Limb (tissue), 2 donors: Measurements from ENCODE around the gene ACTN2.
"Not testable (repeated sequence)": the region's sequence is repeated elsewhere in the genome, so short reads cannot be mapped to it uniquely, and the experiment has no call there.

Experiments
- DNase-seq, 2 donors: peaks; one replicate each; pipeline ENCODE4 v3.0.0-alpha.2; 2016; ENCODE audit errors: extremely low spot score in 2 of 2

Gene ACTN2

GRCh38 chr1:236685917-236686814 is at the start of gene ACTN2:
ACTN2 (plus strand) TSS chr1:236686499; CDS start chr1:236686674, 175 bp downstream.
- DNase-seq: peak; percentile 56 to 86

GRCh38 chr1:236638945-236639344 is 47.4 kb upstream of the ACTN2 start:
- no peak for DNase-seq

GRCh38 chr1:236639686-236640085 is 46.6 kb upstream of the ACTN2 start:
- peak in 1 of 2 donors; percentile 63 for DNase-seq

GRCh38 chr1:236642763-236643162 is 43.5 kb upstream of the ACTN2 start:
- no peak for DNase-seq

GRCh38 chr1:236645016-236645680 is 41.2 kb upstream of the ACTN2 start:
- DNase-seq: no peak

- DNase-seq: no peak
Observed at GRCh38 chr1:236654511-236654910, 31.8 kb upstream of the ACTN2 start.

- peak; percentile 38 to 51 for DNase-seq
Observed at GRCh38 chr1:236654957-236655356, 31.3 kb upstream of the ACTN2 start.

- no peak for DNase-seq
Observed at GRCh38 chr1:236657398-236657797, 28.9 kb upstream of the ACTN2 start.

GRCh38 chr1:236659792-236660587 is 26.3 kb upstream of the ACTN2 start:
- DNase-seq: no peak

- no peak for DNase-seq
Observed at GRCh38 chr1:236663934-236664333, 22.4 kb upstream of the ACTN2 start.

- not testable (repeated sequence) for DNase-seq
Observed at GRCh38 chr1:236668909-236669308, 17.4 kb upstream of the ACTN2 start.

GRCh38 chr1:236670060-236670459 is 16.2 kb upstream of the ACTN2 start:
- DNase-seq: no peak

- no peak for DNase-seq
Observed at GRCh38 chr1:236673289-236673919, 12.9 kb upstream of the ACTN2 start.

- no peak for DNase-seq
Observed at GRCh38 chr1:236677641-236678235, 8.6 kb upstream of the ACTN2 start.

- no peak for DNase-seq
Observed at GRCh38 chr1:236681219-236681618, 5.1 kb upstream of the ACTN2 start.

GRCh38 chr1:236685205-236685916 is 938 bp upstream of the ACTN2 start:
- no peak for DNase-seq

- DNase-seq: no peak
Observed at GRCh38 chr1:236686815-236687160, 489 bp downstream of the ACTN2 start.

- no peak for DNase-seq
Observed at GRCh38 chr1:236687273-236687672, 974 bp downstream of the ACTN2 start.

GRCh38 chr1:236688705-236689104 is 2.4 kb downstream of the ACTN2 start:
- no peak for DNase-seq
